Fibroblast of the conjunctiva (primary cell): ENCODE measurements around the gene RUFY4.
"Not testable (repeated sequence)": the region's sequence is repeated elsewhere in the genome, so short reads cannot be mapped to it uniquely, and the experiment has no call there.

Source experiments
- DNase-seq: peaks from one replicate; pipeline ENCODE4 v3.0.0-alpha.2; 2010; ENCODE audit warnings: low read depth

The RUFY4 gene

GRCh38 chr2:218086478-218086877, 17.4 kb downstream of the RUFY4 start:
- DNase-seq = no peak

GRCh38 chr2:218089259-218089658, 20.2 kb downstream of the RUFY4 start:
- DNase-seq = no peak

GRCh38 chr2:218091746-218092145, 22.7 kb downstream of the RUFY4 start:
- DNase-seq = no peak

GRCh38 chr2:218093879-218094278, 24.8 kb downstream of the RUFY4 start:
- no peak for DNase-seq

- DNase-seq = no peak
Observed at GRCh38 chr2:218095853-218096252, 26.8 kb downstream of the RUFY4 start.

- DNase-seq = no peak
Observed at GRCh38 chr2:218097975-218098374, 28.9 kb downstream of the RUFY4 start.

- not testable (repeated sequence) for DNase-seq
Observed at GRCh38 chr2:218108834-218109233, 39.8 kb downstream of the RUFY4 start.

- DNase-seq = not testable (repeated sequence)
Observed at GRCh38 chr2:218121789-218122188, 52.7 kb downstream of the RUFY4 start.

- not testable (repeated sequence) for DNase-seq
Observed at GRCh38 chr2:218122286-218122685, 53.2 kb downstream of the RUFY4 start.

GRCh38 chr2:218123986-218124385, 54.9 kb downstream of the RUFY4 start:
- no peak for DNase-seq

GRCh38 chr2:218125095-218125494, 56.0 kb downstream of the RUFY4 start:
- no peak for DNase-seq

- no peak for DNase-seq
Observed at GRCh38 chr2:218125626-218126080, 56.6 kb downstream of the RUFY4 start, which contains the start of gene CXCR2. TSS of gene CXCR2 (plus strand) at chr2:218126028. CDS start at chr2:218134802, 8,774 bp downstream.

GRCh38 chr2:218127929-218128455, 58.9 kb downstream of the RUFY4 start:
- no peak for DNase-seq

- DNase-seq = no peak
Observed at GRCh38 chr2:218128781-218129457, 59.9 kb downstream of the RUFY4 start.

GRCh38 chr2:218129458-218130135, 60.5 kb downstream of the RUFY4 start:
- no peak for DNase-seq

GRCh38 chr2:218130377-218130776, 61.3 kb downstream of the RUFY4 start:
- DNase-seq = no peak

GRCh38 chr2:218130822-218131221, 61.8 kb downstream of the RUFY4 start:
- no peak for DNase-seq

- DNase-seq = no peak
Observed at GRCh38 chr2:218137514-218137913, 68.5 kb downstream of the RUFY4 start.

- no peak for DNase-seq
Observed at GRCh38 chr2:218138047-218138446, 69.0 kb downstream of the RUFY4 start.
